ENCODE results near the gene PTPRT. TPM values are rescaled to one million over a fixed set of nuclear protein-coding genes. Genes with fewer than 3 reads are reported as not detected.

Gene PTPRT
- total RNA-seq, 2 donors from 2014 or later, result not detected

- ATAC-seq (ENCODE audit: insufficient number of reproducible peaks, low FRiP score, low read depth), result no peak
- no peak for DNase-seq (ENCODE audit: low spot score)
- H3K27me3 ChIP-seq (replicated peaks; ENCODE audit: insufficient read depth), result no peaks in the 10 kb centered on the region
- no peak overlapping the region for H3K27ac ChIP-seq
- H3K4me3 ChIP-seq, result no peak overlapping the region
- H3K36me3 ChIP-seq, result no peaks in the 10 kb centered on the region
- no peaks in the 10 kb centered on the region for H3K9me3 ChIP-seq
- TF ChIP-seq CTCF (IDR thresholded peaks at IDR 0.05), result no peak
- H3K4me1 ChIP-seq (ENCODE audit: control insufficient read depth in 1 of 2, low read depth in 2 of 2), result no peaks in the 10 kb centered on the region
These were observed 302.4 kb downstream of the PTPRT start for GRCh38 chr20:42887281-42887680.

- ATAC-seq (ENCODE audit: insufficient number of reproducible peaks, low FRiP score, low read depth), result no peak
- TF ChIP-seq CTCF (IDR thresholded peaks at IDR 0.05), result no peak
- Histone ChIP-seq H3K4me3 (no peak overlapping the region), H3K4me1 (ENCODE audit: control insufficient read depth in 1 of 2, low read depth in 2 of 2) (no peaks in the 10 kb centered on the region), H3K27ac (no peak overlapping the region), H3K9me3 (no peaks in the 10 kb centered on the region), H3K27me3 (replicated peaks; ENCODE audit: insufficient read depth) (no peaks in the 10 kb centered on the region), H3K36me3 (no peaks in the 10 kb centered on the region)
- DNase-seq (ENCODE audit: low spot score), result no peak
These were observed 302.9 kb downstream of the PTPRT start for GRCh38 chr20:42886801-42887200.

GRCh38 chr20:42886046-42886445 is 303.7 kb downstream of the PTPRT start:
- Histone ChIP-seq H3K27me3 (replicated peaks; ENCODE audit: insufficient read depth) (no peaks in the 10 kb centered on the region), H3K9me3 (no peaks in the 10 kb centered on the region), H3K27ac (no peak overlapping the region), H3K4me3 (no peak overlapping the region), H3K36me3 (no peaks in the 10 kb centered on the region), H3K4me1 (ENCODE audit: control insufficient read depth in 1 of 2, low read depth in 2 of 2) (no peaks in the 10 kb centered on the region)
- ATAC-seq (ENCODE audit: insufficient number of reproducible peaks, low FRiP score, low read depth) (no peak), DNase-seq (ENCODE audit: low spot score) (no peak)
- no peak for TF ChIP-seq CTCF (IDR thresholded peaks at IDR 0.05)

GRCh38 chr20:42875581-42875980 is 314.1 kb downstream of the PTPRT start:
- H3K27me3 ChIP-seq (replicated peaks; ENCODE audit: insufficient read depth), result no peaks in the 10 kb centered on the region
- H3K4me3 ChIP-seq, result no peak overlapping the region
- no peak for DNase-seq (ENCODE audit: low spot score)
- no peak overlapping the region for H3K27ac ChIP-seq
- no peaks in the 10 kb centered on the region for H3K9me3 ChIP-seq
- H3K4me1 ChIP-seq (ENCODE audit: control insufficient read depth in 1 of 2, low read depth in 2 of 2), result no peaks in the 10 kb centered on the region
- no peak for TF ChIP-seq CTCF (IDR thresholded peaks at IDR 0.05)
- H3K36me3 ChIP-seq, result no peaks in the 10 kb centered on the region
- no peak for ATAC-seq (ENCODE audit: insufficient number of reproducible peaks, low FRiP score, low read depth)

- no peak for ATAC-seq (ENCODE audit: insufficient number of reproducible peaks, low FRiP score, low read depth)
- Histone ChIP-seq H3K4me1 (ENCODE audit: control insufficient read depth in 1 of 2, low read depth in 2 of 2) (no peaks in the 10 kb centered on the region), H3K9me3 (no peaks in the 10 kb centered on the region), H3K27ac (no peak overlapping the region), H3K27me3 (replicated peaks; ENCODE audit: insufficient read depth) (no peaks in the 10 kb centered on the region), H3K36me3 (no peaks in the 10 kb centered on the region), H3K4me3 (no peak overlapping the region)
- no peak for DNase-seq (ENCODE audit: low spot score)
- TF ChIP-seq CTCF (IDR thresholded peaks at IDR 0.05), result no peak
These were observed 316.4 kb downstream of the PTPRT start for GRCh38 chr20:42873259-42873658.
